GM21423 (cell line): ENCODE data around the gene CACYBP.

Experiments used
- ATAC-seq: cut with Tn5 transposase; IDR thresholded peaks from one replicate; pipeline ENCODE4 v1.9.1; 2021; ENCODE audit warnings: mild to moderate bottlenecking, moderate library complexity; ENCODE audit not compliant: unreplicated experiment

CACYBP gene

DNA sequence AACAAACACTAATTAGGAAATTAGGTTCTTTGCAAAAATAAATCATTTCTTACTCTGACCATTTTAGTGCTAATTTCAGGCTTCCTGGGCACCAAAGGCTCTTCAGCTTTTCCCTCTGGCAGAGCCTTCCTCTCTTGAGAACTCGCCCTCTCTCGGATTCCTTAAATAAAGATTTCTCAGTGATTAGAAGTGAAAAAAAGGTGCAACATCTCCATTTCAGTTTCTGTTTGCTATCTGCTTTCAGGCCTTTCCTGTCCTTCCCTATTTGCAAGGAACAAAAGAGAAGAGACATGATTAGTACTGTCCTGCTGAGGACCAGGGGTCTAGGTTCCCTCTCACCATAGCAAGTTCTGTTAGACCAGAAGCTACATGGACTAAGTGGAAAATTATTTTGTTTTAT, 27.8 kb upstream of the CACYBP start:
- ATAC-seq: no peak

DNA sequence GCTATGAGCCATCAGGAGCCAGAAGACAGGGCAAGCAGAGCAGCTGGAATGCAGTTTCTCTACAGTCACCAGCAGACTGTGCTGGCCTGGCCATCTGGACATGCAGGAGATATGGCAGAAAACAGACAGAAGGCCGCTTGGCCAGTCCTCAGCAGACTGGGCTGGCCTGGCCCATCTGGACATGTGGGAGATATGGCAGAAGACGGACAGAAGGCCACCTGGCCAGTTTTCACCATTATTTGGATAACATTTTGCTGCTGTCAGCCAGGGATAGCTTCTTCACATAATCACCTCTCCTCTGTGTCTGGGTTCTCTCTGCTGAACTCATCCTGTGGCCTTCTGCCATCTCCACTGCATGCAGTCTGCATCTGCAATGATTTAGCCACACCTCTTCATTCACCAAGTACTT, 25.0 kb upstream of the CACYBP start:
- ATAC-seq: no peak

DNA sequence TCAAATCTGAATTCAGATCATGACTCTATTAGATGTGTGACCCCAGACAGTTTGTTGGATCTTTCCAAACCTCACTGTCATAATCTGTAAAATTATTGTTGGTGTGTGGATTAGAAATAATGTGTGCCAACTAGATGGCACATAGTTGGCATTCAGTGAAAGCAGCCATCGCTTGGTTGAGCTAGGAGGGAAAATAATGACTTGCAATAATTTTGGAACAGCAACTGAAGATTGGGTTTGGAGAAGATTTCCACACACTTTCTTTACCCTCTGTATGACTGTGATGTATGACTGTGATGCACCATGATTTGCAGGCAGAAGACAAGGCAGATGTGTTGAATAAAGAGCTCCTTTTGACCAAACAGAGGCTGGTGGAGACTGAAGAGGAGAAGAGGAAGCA, 24.0 kb upstream of the CACYBP start:
- ATAC-seq: no peak

DNA sequence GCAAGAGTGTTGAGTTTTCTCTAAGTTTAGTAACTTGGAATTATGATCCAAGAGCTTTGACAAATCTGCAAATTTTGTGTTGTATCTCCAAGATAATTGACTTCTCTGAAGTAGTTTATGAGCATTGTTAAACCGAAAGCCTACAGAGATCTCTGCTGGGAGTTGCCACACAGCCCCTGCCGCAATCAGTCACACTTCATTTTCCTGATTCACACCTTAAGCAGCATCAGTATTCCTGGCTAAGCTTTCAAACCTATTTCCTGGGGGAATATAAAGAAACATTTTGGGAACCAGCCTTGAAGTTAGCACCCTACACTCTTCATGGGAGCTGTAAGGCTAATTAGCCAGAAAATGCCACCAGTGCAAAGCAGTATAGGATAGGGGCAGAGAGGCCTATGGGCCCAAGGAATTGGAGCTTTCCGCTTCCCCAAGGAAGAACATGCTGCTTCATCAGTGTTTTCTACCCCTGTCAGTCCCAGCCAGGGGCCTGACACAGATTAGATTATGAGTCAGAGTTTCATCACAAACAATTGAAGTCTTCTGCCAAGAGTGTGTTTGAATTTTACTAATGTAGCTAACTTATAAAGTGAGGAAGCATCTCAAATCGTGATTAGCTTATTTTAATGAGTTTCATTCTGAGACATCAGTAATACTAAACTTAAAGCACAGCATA, 23.2 kb upstream of the CACYBP start:
- ATAC-seq: no peak

DNA sequence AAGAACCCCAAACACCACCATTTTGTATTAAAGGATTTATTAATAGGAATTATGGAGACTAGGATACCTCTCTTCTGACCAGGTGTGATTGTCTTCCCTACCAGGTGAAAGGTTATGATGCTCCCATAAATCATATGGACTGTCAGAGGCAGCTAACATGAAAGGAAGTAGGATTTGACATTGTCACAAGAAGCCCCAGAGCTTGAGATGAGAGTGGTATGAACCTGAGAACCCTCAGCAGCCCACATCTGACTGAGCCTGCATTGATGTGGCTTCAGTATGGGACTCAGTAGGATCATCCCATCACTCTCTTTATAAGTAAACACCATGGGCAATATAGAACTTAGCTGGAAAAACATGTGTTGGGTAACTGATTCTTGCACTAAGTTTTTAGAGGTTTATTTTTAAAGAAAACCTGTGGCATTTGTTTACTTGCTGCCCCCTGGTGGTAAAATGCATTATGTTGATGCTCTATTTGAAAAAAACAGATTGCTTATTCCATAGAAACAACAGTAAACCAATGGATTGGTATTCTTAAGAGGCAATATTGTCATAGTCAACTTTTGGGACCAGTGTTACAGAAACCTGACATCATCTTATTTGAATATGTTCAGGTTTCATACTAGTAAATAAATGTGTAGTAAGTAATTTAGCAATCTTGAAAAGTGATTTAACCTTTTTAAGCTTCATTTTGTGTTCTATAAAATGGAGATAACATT, 16.6 kb upstream of the CACYBP start:
- ATAC-seq: no peak

DNA sequence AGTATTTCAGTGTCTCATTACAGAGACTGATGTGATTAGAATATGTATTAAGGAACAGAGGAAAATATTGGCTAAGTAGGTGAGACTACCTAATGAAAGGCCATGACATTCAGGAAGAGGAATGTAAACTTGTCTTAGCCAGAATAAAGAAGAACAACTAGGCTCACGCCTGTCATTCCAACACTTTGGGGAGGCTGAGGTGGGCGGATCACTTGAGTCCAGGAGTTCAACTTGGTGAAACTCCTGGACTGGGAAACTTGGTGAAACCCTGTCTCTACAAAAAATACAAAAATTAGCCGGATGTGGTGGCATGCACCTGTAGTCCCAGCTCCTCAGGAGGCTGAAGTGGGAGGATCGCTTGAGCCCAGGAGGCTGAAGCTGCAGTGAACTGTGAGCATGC, 14.8 kb upstream of the CACYBP start:
- no peak for ATAC-seq

DNA sequence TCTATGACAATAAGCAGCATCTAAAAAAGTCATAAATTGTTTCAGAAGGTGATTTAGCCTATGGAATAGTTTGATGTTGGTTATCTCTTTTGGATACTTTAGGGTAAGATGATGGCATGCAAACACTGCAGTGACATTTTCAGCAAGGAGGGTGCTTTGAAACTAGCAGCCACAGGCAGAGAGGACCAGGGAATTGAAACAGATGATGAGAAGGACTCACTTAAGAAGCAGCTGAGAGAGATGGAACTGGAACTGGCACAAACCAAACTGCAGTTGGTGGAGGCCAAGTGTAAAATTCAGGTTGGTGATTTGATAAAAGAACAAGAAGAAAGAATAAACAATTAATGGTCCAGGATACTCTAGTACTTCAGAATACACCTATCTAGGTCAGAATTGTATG, 11.2 kb upstream of the CACYBP start:
- no peak for ATAC-seq

DNA sequence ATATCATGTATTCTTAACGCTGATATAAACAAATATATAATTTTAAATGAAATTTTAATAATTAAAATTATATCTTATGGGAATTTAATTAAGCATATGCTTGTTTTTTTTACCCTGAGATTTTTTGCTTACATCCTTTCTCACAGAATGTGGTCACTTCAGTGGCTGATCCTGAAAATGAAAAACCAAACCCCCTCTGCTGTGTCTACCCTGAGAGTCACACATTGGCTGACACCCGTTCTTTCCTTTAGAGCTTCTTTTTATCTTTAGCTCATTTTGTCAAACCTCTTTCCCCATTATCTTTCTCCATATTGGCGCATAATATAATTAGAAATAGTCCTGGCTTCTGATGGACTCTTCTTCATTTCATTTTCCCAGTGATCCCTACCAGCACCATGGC, 10.8 kb upstream of the CACYBP start:
- no peak for ATAC-seq

DNA sequence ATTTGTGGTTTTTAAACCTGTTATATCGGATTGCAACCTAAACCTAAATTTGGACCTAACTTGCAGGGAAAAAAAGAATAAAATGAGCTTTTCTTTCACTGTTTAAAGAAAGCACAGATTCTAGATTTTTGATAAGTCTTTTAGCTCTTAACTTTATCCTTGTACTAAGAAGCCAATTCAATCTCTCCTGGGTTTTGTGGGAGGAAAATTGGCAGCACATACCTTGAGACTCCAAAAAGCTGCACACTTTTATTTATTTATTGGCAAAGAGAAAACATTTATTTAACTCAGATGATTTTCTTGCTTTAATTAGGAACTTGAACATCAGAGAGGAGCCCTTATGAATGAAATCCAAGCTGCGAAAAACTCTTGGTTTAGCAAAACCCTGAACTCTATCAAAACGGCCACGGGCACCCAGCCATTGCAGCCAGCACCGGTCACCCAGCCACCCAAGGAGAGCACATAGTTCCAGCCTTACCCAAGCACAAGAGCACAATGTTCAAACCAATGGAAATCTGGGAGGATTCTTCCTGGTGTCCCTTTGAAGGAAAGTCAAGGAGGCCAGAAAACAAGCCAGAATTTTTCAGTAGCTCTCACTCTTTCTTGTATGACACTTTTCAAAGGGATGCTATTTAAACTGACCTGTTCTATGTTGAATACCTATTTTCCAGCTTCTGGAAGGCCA, 10.1 kb upstream of the CACYBP start:
- no peak for ATAC-seq

DNA sequence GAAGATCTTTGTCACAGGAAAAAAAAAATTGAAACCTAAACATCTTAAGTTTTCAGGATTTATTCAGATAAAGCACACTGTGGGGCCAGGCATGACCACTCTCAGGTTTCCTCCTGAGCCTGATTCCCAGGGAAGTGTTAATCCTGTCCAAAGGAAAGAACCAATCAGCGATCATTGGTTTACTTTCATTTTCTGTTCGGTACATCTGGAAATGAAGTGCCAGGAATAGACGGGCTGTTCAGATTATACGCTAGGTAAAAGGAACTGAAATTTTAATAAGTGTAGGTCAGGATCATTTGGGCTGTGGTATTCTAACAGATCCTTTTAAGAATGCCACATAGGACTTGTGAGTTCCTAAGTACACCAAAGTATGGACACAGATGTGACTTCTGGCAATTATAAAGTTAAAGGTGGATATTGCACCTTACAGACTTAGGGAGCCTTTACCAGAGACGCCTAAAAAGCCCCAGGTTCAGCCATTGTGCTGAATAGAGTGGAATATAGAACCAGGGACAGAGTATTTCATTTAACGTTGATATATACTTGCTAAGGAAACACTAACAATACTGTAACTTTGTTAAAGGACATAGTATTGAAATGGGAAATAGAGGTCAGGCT, 9.3 kb upstream of the CACYBP start:
- ATAC-seq: peak; percentile 44

DNA sequence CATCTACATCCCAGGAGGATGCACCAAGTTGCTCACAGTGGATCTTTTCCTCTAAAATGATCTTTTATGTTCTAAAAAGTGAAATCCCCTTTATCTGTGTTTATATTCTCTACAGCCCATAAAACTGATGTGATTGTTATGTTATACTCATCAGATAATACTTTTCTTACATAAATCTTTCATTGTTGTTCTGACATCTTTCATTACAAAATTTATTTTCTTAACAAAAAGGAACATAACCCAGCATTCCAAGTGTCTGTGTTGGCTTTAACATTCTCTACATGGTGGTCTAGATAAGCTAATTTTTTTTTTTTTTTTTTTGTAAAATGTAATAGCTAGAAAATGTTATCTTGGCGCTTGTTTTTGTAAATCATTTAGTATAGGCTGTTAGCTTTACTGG, 8.3 kb upstream of the CACYBP start:
- ATAC-seq: no peak

DNA sequence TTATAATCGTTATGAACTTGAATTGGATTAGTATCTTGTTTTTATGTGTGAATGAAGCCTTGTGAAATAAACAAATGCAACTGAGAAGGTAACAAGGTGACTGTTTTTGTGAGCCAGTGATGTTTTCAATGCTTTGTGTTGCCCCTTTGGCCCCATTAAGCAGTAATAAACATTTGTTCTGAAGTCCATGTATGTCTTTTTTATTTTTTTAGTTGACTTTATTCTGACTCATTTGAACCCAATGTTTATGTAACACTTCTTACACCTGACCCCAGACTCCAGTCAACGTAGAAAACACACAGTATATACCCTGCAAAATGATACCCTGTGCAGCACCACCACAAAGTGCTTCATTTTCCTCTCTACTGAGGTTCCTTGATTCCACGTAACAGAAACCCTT, 4.6 kb upstream of the CACYBP start:
- no peak for ATAC-seq

DNA sequence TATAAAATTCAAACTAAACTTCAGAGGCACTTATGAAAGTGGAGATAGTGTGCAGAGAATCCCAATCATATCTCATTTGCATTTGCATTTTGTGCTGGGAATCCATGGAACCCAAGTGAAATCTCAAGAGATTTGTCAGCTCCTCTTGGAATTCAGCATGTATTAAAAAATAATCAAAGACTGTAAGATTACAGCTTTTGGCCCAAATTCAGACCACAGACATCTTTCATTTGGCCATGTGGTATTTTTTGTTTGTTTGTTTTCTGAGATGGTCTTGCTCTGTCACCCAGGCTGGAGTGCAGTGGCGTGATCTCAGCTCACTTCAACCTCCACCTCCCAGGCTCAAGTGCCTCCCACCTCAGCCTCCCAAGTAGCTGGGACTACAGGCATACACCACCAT, 3.8 kb upstream of the CACYBP start:
- no peak for ATAC-seq

DNA sequence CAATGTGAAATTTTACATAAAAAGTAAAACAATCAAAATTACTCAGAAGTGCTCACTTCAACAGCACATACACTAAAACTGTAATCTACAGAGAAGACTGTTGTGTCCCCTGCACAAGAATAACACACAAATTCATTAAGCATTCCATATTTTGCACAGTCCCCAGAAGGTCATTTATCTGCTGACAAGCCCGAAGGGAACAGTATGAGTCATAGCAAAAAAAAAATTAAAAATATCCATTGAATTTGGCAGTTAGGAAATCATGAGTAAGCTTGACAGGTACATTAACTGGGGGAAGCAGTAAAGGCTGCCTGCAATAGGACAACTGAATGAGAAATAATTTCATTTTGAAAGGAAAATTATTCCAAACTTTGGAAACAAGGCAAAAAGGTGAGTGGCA, 3.3 kb upstream of the CACYBP start:
- no peak for ATAC-seq

DNA sequence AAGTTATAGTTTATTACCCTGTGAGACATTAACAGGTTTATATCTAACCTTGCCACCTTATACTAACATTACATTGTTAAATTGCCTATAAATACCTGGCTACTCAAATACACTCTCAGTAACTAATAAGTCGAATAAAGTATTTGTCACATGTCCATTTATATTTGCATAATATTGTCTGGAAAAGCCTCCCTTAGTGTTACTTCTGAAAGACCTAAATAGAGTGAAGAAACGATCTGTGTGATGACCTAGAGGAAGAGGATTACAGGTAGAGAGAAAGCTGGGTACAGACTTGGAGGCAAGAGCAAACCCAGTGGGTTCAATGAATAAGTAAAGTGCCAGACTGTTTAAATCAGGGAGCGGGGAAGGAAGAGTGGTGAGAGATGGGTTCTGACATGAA, 2.7 kb upstream of the CACYBP start:
- no peak for ATAC-seq

DNA sequence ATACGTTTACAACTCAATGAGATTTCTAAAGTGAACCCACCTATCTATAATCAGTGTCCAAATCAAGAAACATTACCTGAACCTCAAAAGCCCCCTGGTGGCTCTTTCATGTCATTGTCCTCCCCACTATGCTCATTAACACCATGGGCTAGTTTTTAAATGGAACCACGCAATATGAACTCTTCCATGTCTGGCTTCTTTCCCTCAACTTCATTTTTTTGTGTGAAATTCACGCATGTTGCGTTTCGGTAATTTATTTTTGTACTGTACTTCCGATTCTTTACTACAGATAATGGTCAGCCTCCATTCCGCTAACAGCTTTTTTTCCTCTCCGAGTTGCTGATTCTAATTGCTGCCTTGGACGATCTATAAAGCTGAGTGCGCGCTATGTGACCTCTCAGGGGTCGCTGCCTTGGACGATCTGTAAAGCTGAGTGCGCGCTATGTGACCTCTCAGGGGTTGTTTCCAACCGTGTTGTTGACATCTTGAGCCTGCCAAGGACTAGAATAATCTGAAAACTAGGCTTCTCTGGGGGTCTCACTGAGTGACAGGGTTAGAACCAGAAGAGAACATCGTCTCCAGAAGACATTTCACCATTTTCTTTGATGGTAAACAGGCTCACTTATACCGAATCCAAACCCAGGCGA, 1.1 kb upstream of the CACYBP start:
- peak; percentile 0 for ATAC-seq

DNA sequence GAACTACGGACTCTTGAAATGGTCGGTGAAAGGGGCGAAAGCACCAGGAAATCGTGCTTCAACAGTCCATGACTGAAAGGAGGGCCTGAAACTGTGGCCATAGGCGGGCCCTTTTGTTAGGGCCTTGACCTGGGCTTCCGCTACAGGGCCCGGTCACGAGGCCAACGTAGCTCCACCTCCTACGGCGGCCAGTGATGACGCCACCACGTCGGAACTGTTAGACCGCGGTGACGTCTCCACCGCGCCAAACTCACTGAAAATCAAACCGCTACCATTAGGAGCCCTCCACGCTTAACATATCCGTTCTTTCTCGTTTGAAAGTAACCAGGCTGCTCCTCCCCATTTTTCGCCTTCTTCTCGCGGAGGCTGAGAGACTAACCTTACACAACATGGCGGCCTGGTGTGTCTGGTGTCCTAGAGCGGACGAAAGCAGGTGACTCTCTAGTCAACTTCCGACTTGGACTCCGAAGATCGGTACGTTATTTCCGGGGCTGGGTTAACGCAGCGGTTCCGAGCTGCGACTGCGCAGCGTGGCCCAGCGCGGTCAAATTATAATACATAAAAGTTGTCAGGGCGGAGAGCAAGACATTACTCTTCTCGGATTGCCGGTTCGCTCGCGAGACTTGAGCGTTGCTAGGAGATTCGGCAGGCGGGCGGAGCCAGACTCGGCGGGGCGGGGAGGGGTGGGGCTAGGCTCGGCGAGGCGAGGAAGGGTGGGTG, 371 bp upstream of the CACYBP start:
- peak; percentile 74 for ATAC-seq

DNA sequence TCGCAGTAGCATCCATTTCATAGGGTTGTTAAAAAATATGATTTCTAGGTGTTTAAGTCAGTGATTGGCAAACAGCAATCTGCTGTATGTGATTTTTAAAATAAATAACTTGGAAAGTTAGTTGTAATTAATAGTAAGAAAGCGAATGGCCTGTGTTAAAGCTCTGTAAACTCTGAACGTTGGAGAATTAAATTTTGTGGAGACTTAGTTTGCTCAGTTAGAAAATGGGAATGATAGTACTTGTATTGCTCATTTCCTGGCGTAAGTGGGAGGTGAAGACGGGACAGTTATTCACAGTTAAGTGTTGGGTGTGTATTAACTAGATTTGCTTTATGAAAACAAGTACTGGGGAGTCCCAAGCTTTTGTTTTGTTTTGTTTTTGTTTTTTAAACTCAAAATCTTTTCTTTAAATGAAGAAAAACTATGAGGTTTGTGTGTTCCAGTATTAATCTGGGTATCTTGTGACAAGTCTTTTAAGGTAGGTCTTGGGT, 995 bp downstream of the CACYBP start:
- no peak for ATAC-seq

DNA sequence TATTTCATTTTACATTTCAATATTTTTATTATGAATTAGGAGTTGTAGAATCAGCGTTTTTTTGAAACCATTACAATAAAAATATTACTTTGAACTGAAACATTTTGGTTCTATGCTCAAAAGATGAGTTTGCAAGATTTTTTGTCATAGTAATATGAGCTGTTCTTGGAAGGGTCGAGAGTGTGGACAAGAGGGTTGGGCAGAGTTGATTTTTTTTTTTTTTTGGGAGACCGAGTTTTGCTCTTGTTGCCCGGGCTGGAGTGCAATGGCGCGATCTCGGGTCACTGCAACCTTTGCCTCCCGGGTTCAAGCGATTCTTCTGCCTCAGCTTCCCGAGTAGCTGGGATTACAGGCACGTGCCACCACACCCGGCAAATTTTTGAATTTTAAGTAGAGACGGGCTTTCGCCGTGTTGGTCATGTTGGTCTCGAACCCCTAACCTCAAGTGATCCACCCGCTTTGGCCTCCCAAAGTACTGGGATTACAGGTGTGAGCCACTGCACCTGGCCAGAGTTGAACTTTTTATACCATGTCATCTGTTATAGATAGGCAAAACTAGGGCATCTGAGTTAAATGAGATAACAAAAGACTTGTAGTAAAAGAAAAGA, 3.3 kb downstream of the CACYBP start:
- no peak for ATAC-seq

DNA sequence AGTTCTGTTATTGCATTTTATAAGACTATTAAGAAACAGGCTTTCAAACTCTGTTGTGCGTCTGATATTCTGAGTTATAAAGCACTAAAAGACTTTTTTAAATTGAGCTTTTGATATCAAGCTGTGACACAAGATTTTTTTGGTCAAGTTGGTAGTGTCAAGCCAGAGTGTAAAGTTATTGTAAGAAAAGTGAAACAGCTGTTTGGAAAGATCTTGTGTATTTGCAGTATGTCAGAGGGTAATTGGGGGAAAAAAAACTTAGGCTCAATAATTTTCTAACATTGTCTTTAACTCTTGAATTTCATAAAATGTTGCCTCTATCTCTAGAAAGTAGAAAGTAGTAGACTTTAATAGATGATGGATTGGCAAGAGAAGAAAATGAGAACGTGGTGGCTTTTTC, 3.8 kb downstream of the CACYBP start:
- ATAC-seq: no peak
